CD4-positive, alpha-beta T cell (primary cell): ENCODE data around the gene ANKRD13D. TPM values are rescaled to one million over a fixed set of nuclear protein-coding genes. Genes with fewer than 3 reads are reported as not detected.

Experiments used
- ATAC-seq: fragments of 200-7000 bp; cut with Tn5 transposase; one replicate; pipeline ENCODE4 v1.10.0; 2022; ENCODE audit warnings: mild to moderate bottlenecking; ENCODE audit not compliant: poor library complexity
- CTCF ChIA-PET: fragments of 350-600 bp; sonication (Branson Sonifier 250); formaldehyde crosslinking; loops from one replicate; lab custom pipeline; 2021; ENCODE audit warnings: antibody characterized with exemption, inconsistent platforms; lab: Charles Lee
- POLR2A ChIA-PET: fragments of 350-600 bp; sonication (Branson Sonifier 250); formaldehyde crosslinking; loops from one replicate; lab custom pipeline; 2021; ENCODE audit warnings: antibody characterized with exemption, inconsistent platforms; lab: Charles Lee
- DNase-seq, 14 experiments: peaks; one replicate each; pipeline ENCODE4 v3.0.0-alpha.2; 2013 to 2020; ENCODE audit warnings: mixed read lengths in 2 of 14
- H3K27ac ChIP-seq, 2 donors: one replicate each; pipeline versions ENCODE4 v1.5.1 to v1.7.0; 2013; ENCODE audit warnings: low read length in 2 of 2, low read depth in 1 of 2, mild to moderate bottlenecking in 1 of 2
- H3K27me3 ChIP-seq, 2 experiments: 1 replicate in 1 of 2; 2 replicates in 1 of 2; pipeline versions ENCODE4 v1.6.1 to v1.7.0; 2013; ENCODE audit warnings: low read length in 2 of 2, control low read depth in 1 of 2, mild to moderate bottlenecking in 1 of 2, moderate library complexity in 1 of 2; ENCODE audit not compliant: insufficient read depth in 2 of 2, control insufficient read depth in 1 of 2
- H3K36me3 ChIP-seq: one replicate; pipeline ENCODE4 v1.6.1; 2013; ENCODE audit warnings: low read length, control low read depth; ENCODE audit not compliant: insufficient read depth
- H3K4me1 ChIP-seq: one replicate; pipeline ENCODE4 v1.6.1; 2013; ENCODE audit warnings: low read length, control low read depth; ENCODE audit not compliant: insufficient read depth
- H3K4me3 ChIP-seq: one replicate; pipeline ENCODE4 v1.5.1; 2013; ENCODE audit warnings: mild to moderate bottlenecking, low read length, moderate library complexity
- H3K9me3 ChIP-seq, 2 experiments: 1 replicate in 1 of 2; 2 replicates in 1 of 2; pipeline versions ENCODE4 v1.6.1 to v1.7.0; 2013; ENCODE audit warnings: low read length in 2 of 2, mild to moderate bottlenecking in 2 of 2, control low read depth in 1 of 2, moderate library complexity in 1 of 2; ENCODE audit not compliant: control insufficient read depth in 1 of 2, insufficient read depth in 1 of 2
- H3K27ac Mint-ChIP-seq: one replicate; pipeline ENCODE4 v1.8.0; 2020; ENCODE audit warnings: mixed read lengths
- H3K27me3 Mint-ChIP-seq: one replicate; pipeline ENCODE4 v1.8.0; 2021; ENCODE audit warnings: mixed read lengths
- H3K36me3 Mint-ChIP-seq: one replicate; pipeline ENCODE4 v1.8.0; 2021; ENCODE audit warnings: low read depth, mixed read lengths
- H3K4me1 Mint-ChIP-seq: one replicate; pipeline ENCODE4 v1.8.0; 2021; ENCODE audit warnings: low read depth, mixed read lengths
- H3K4me3 Mint-ChIP-seq: one replicate; pipeline ENCODE4 v1.8.0; 2020; ENCODE audit warnings: mild to moderate bottlenecking, mixed read lengths
- H3K9me3 Mint-ChIP-seq: one replicate; pipeline ENCODE4 v1.8.0; 2020; ENCODE audit warnings: mixed read lengths
- CTCF ChIP-seq: fragments of 200-600 bp; IDR thresholded peaks from one replicate; pipeline ENCODE4 v1.8.0; 2022; ENCODE audit warnings: antibody characterized with exemption, mild to moderate bottlenecking
- intact Hi-C, 2 experiments: fragments of 100-400 bp; cut with DNase I in 1 of 2; cut with micrococcal nuclease in 1 of 2; formaldehyde crosslinking; loops; one replicate each; pipeline versions ENCODE4 v1.15.1 to v1.9.0; 2023 to 2025; cut with DNase I, micrococcal nuclease
- total RNA-seq, 174 experiments: library from RNA in 2 of 174; stranded (reverse) in 2 of 174; gene quantifications; one replicate each; pipeline ENCODE4 v1.2.3 and lab custom pipeline; 2021 to 2026

ANKRD13D gene
- total RNA-seq, 2 experiments from 2014 or later, result 160 to 161 TPM

- Histone ChIP-seq H3K36me3 (peaks cover 5% of the 10 kb centered on the region), H3K27ac (peak overlapping the region; percentile 9 to 75), H3K27me3 (no peaks in the 10 kb centered on the region), H3K4me3 (no peak overlapping the region), H3K9me3 (no peaks in the 10 kb centered on the region), H3K4me1 (peaks cover 51% of the 10 kb centered on the region)
- POLR2A ChIA-PET, result interaction anchor here (0.9 kb wide), 1 partner anchor 9 kb away, joined by 3 read pairs; the partner anchor contains the start of gene SSH3
- DNase-seq (peak in 3 of 14 experiments; percentile 36 to 57 (median 52)), ATAC-seq (peak; percentile 32)
- Mint-ChIP-seq H3K9me3 (no peaks in the 10 kb centered on the region), H3K27ac (peak overlapping the region; percentile 80), H3K36me3 (no peaks in the 10 kb centered on the region), H3K4me3 (no peak overlapping the region), H3K27me3 (no peaks in the 10 kb centered on the region), H3K4me1 (peaks cover 38% of the 10 kb centered on the region)
- CTCF ChIA-PET, result no interaction called here
- intact Hi-C loops, result no loop called here
- no peak for TF ChIP-seq CTCF
Measured at GRCh38 chr11:67311556-67312082, 22.5 kb downstream of the ANKRD13D start.

- Histone ChIP-seq H3K4me3 (no peak overlapping the region), H3K36me3 (peaks cover 5% of the 10 kb centered on the region), H3K27ac (peak overlapping the region; percentile 33 to 75), H3K27me3 (no peaks in the 10 kb centered on the region), H3K4me1 (peaks cover 58% of the 10 kb centered on the region), H3K9me3 (no peaks in the 10 kb centered on the region)
- intact Hi-C loops, result no loop called here
- CTCF ChIA-PET, result interaction anchor here (1.2 kb wide), 1 partner anchor 33 kb away, joined by 4 read pairs; no protein-coding TSS in a partner anchor
- peaks cover under 1% of the 10 kb centered on the region for H3K36me3 Mint-ChIP-seq
- ATAC-seq (peak; percentile 35), DNase-seq (peak in 12 of 14 experiments; percentile 15 to 75 (median 44))
- H3K27me3 Mint-ChIP-seq, result no peaks in the 10 kb centered on the region
- H3K4me3 Mint-ChIP-seq, result peak overlapping the region; percentile 27
- TF ChIP-seq CTCF, result no peak
- peak overlapping the region; percentile 80 for H3K27ac Mint-ChIP-seq
- POLR2A ChIA-PET, result interaction anchor here (0.8 to 5.9 kb wide), 5 partner anchors 9 to 72 kb away, joined by 3 to 61 read pairs (median 10); partner anchors contain the start of genes ANKRD13D, GRK2 and SSH3
- no peaks in the 10 kb centered on the region for H3K9me3 Mint-ChIP-seq
- peaks cover 44% of the 10 kb centered on the region for H3K4me1 Mint-ChIP-seq
Measured at GRCh38 chr11:67312187-67313021, 23.3 kb downstream of the ANKRD13D start.

GRCh38 chr11:67313125-67313890 is 24.2 kb downstream of the ANKRD13D start:
- H3K4me1 ChIP-seq, result peaks cover 63% of the 10 kb centered on the region
- peaks cover 5% of the 10 kb centered on the region for H3K36me3 ChIP-seq
- ChIA-PET CTCF (interaction anchor here (0.7 to 1.4 kb wide), 3 partner anchors 33 to 51 kb away, joined by 3 to 5 read pairs (median 4); no protein-coding TSS in a partner anchor), POLR2A (interaction anchor here (0.8 to 5.9 kb wide), 5 partner anchors 10 to 73 kb away, joined by 3 to 61 read pairs (median 10); partner anchors contain the start of genes ANKRD13D, GRK2 and SSH3)
- H3K9me3 Mint-ChIP-seq, result no peaks in the 10 kb centered on the region
- peak overlapping the region; percentile 25 for H3K4me3 Mint-ChIP-seq
- peak overlapping the region; percentile 33 to 75 for H3K27ac ChIP-seq
- ATAC-seq (no peak), DNase-seq (no peak)
- TF ChIP-seq CTCF, result no peak
- peak overlapping the region; percentile 80 for H3K27ac Mint-ChIP-seq
- no peaks in the 10 kb centered on the region for H3K27me3 ChIP-seq
- H3K9me3 ChIP-seq, result no peaks in the 10 kb centered on the region
- H3K36me3 Mint-ChIP-seq, result peaks cover 6% of the 10 kb centered on the region
- H3K27me3 Mint-ChIP-seq, result no peaks in the 10 kb centered on the region
- intact Hi-C loops, result no loop called here
- H3K4me3 ChIP-seq, result no peak overlapping the region
- peaks cover 51% of the 10 kb centered on the region for H3K4me1 Mint-ChIP-seq
